Left hindlimb (tissue), 1 donor: Measurements from ENCODE around the gene PRKCE.

Experiments
- DNase-seq: peaks from one replicate; pipeline ENCODE4 v3.0.0-alpha.2; 2018

The PRKCE gene

GRCh38 chr2:46066601-46067000, 415.1 kb downstream of the PRKCE start:
- DNase-seq, result no peak

- no peak for DNase-seq
Observed at GRCh38 chr2:46067062-46067461, 415.6 kb downstream of the PRKCE start.

GRCh38 chr2:46067501-46068305, 416.2 kb downstream of the PRKCE start:
- no peak for DNase-seq

- no peak for DNase-seq
Observed at GRCh38 chr2:46068636-46069035, 417.2 kb downstream of the PRKCE start.

GRCh38 chr2:46071074-46071473, 419.6 kb downstream of the PRKCE start:
- no peak for DNase-seq

- DNase-seq, result no peak
Observed at GRCh38 chr2:46072101-46072820, 420.8 kb downstream of the PRKCE start.

GRCh38 chr2:46073540-46074046, 422.1 kb downstream of the PRKCE start:
- no peak for DNase-seq

GRCh38 chr2:46074501-46074900, 423.0 kb downstream of the PRKCE start:
- no peak for DNase-seq

GRCh38 chr2:46075848-46076247, 424.4 kb downstream of the PRKCE start:
- DNase-seq, result no peak

GRCh38 chr2:46076251-46076650, 424.8 kb downstream of the PRKCE start:
- no peak for DNase-seq

GRCh38 chr2:46076875-46077274, 425.4 kb downstream of the PRKCE start:
- no peak for DNase-seq

GRCh38 chr2:46077522-46078107, 426.1 kb downstream of the PRKCE start:
- no peak for DNase-seq

- no peak for DNase-seq
Observed at GRCh38 chr2:46079985-46080560, 428.6 kb downstream of the PRKCE start.

GRCh38 chr2:46082531-46083485, 431.3 kb downstream of the PRKCE start:
- no peak for DNase-seq

- DNase-seq, result no peak
Observed at GRCh38 chr2:46086578-46087070, 435.1 kb downstream of the PRKCE start.

GRCh38 chr2:46087492-46087891, 436.0 kb downstream of the PRKCE start:
- no peak for DNase-seq

- no peak for DNase-seq
Observed at GRCh38 chr2:46091004-46091403, 439.5 kb downstream of the PRKCE start.

- no peak for DNase-seq
Observed at GRCh38 chr2:46091961-46092667, 440.6 kb downstream of the PRKCE start.

GRCh38 chr2:46094689-46095088, 443.2 kb downstream of the PRKCE start:
- no peak for DNase-seq

GRCh38 chr2:46095830-46096229, 444.4 kb downstream of the PRKCE start:
- no peak for DNase-seq

GRCh38 chr2:46096260-46096659, 444.8 kb downstream of the PRKCE start:
- DNase-seq, result no peak
